HG02623 (cell line): ENCODE data around the gene ERICH2.

Experiments
- ATAC-seq: cut with Tn5 transposase; IDR thresholded peaks from one replicate; pipeline ENCODE4 v1.9.1; 2021; ENCODE audit warnings: moderate library complexity; ENCODE audit not compliant: unreplicated experiment

The ERICH2 gene

GRCh38 chr2:170836027-170836426 is 65.8 kb downstream of the ERICH2 start:
- ATAC-seq, result no peak

DNA sequence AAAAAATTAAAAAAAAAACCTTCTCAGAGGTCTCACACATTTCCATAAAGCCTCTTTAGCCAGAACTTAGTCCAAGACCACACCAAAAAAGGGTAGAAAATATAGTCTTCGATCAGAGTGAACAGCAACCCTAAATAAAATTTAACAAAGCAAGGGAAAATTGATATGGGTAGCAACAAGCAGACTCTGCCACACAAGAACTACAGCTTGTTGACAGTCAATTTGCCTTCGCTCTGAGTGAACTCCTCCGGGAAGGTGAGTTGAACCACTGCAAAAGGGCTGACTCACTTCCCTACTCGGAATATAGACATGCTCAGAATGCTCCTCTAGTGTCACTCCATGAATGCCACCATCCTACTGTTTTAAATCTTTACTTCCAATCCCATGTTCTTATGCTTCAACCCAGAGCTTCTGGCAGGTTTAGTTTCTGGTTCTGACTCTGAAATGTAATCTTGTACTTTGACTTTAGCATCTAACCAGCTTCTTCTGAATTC is 70.6 kb downstream of the ERICH2 start:
- no peak for ATAC-seq

GRCh38 chr2:170842785-170843184 is 72.6 kb downstream of the ERICH2 start:
- ATAC-seq, result no peak

- no peak for ATAC-seq
These were observed 73.5 kb downstream of the ERICH2 start for GRCh38 chr2:170843656-170844055.

- no peak for ATAC-seq
These were observed 75.2 kb downstream of the ERICH2 start for GRCh38 chr2:170845343-170845742.

DNA sequence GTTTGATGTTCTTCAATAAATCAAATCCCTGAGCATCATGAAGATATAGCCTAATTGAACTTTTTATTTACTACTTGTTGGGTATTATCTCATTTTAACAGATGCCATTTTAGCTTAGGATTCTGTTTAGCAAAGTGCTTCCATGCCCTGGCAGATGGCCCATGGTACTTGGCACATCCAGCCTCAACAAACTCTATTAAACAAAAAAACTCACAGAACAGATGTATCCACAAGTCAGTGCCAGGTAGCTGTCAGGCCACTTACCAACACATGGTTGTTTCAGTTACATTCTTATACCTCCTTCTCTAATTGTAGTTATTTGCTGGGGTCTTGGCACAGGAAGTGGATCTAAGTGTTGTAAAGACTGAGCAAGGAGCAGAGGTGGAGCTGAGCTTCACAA is 76.1 kb downstream of the ERICH2 start:
- ATAC-seq, result no peak

DNA sequence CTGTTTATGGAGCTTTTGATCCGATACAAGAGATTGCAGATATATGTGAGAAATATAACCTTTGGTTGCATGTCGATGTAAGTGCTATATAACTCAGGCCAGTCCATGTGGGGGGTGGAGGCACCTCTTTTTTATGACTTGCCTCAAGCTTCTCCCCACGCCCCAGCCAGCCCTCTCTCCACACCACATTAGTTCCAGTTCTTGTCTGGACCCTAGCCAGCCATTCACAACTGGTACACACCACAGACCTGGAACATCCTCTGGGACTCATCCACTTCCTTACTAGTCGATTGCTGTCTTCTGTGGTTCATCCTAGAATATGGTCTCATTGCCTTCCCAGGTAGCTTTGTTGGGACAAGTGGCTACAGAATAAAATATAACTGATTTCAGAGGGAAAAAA is 77.5 kb downstream of the ERICH2 start:
- ATAC-seq, result no peak
